ENCODE data around the gene TMEM132D. TPM values are rescaled to one million over a fixed set of nuclear protein-coding genes. Genes with fewer than 3 reads are reported as not detected.

The TMEM132D gene
- total and polyA plus RNA-seq, 3 donors from 2014 or later, result 0.44 to 0.50 (median 0.47) TPM

DNA sequence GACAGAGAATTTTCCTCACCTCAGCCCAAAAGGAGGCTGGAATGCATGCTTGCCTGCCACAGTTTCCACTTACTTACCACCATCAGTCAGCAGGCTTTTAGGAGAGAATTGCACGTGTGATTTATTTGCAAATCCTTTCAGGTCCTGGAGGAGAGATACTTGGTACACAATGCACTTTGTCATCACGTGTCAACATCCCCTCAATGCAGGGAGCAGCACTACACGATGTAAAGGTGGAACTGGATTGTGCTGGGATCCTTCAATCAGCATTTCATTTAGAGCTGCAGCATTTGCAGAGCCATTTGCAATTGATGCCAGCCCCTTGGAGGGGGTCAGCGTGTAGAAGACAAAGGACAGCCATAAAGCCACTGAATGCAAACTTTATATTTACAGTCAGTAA, 832.5 kb downstream of the TMEM132D start:
- TF ChIP-seq, protein P1, sequence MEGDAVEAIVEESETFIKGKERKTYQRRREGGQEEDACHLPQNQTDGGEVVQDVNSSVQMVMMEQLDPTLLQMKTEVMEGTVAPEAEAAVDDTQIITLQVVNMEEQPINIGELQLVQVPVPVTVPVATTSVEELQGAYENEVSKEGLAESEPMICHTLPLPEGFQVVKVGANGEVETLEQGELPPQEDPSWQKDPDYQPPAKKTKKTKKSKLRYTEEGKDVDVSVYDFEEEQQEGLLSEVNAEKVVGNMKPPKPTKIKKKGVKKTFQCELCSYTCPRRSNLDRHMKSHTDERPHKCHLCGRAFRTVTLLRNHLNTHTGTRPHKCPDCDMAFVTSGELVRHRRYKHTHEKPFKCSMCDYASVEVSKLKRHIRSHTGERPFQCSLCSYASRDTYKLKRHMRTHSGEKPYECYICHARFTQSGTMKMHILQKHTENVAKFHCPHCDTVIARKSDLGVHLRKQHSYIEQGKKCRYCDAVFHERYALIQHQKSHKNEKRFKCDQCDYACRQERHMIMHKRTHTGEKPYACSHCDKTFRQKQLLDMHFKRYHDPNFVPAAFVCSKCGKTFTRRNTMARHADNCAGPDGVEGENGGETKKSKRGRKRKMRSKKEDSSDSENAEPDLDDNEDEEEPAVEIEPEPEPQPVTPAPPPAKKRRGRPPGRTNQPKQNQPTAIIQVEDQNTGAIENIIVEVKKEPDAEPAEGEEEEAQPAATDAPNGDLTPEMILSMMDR (IDR thresholded peaks at IDR 0.05), result no peak
- no peak for TF ChIP-seq POLR2A (IDR thresholded peaks at IDR 0.05)
- H3K9me3 ChIP-seq, result no peaks in the 10 kb centered on the region
- H3K36me3 ChIP-seq (ENCODE audit: low read depth, missing control alignments), result no peaks in the 10 kb centered on the region
- no peaks in the 10 kb centered on the region for H3K4me1 ChIP-seq
- no peaks in the 10 kb centered on the region for H3K27me3 ChIP-seq
- DNase-seq, result no peak
- WGBS, 2 donors, result 50 to 51% methylated on average over 4 of the region's 4 CpGs
- no peak overlapping the region for H3K4me3 ChIP-seq
- intact Hi-C loops (cut with DNase I; ENCODE audit: low total_unique reads), result no loop called here
- H3K27ac ChIP-seq, result no peak overlapping the region

GRCh38 chr12:129069886-129070285, 833.9 kb downstream of the TMEM132D start:
- intact Hi-C loops (cut with DNase I; ENCODE audit: low total_unique reads), result no loop called here
- H3K27ac ChIP-seq, result no peak overlapping the region
- DNase-seq, result no peak

DNA sequence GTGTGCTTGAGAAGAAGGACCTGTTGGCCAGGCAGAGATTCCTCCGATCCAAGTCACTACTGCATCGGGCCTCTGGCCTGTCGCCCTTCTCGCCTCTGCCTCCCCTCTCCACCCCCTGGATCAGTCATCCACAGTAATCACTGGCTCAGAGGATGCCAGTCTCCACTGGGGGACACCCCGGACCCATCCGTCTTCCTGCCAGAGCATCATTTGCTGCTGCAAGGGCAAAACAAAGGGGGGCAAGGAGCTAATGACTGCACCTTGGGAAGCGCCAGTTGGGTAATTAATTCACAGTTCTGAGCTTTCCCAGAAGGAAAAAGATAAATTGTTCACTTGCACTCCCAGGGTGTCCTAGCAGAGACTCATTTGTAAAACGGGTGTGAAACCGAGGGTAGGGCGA, 835.1 kb downstream of the TMEM132D start:
- DNase-seq, result no peak
- intact Hi-C loops (cut with DNase I; ENCODE audit: low total_unique reads), result no loop called here
- WGBS, 2 donors, result 69 to 79% methylated on average over 10 of the region's 10 CpGs

More at GRCh38 chr12:129069886-129070285, 833.9 kb downstream of the TMEM132D start:
- 54 to 71% methylated on average over 15 of the region's 15 CpGs for WGBS, 2 donors
- Histone ChIP-seq H3K9me3 (no peaks in the 10 kb centered on the region), H3K36me3 (ENCODE audit: low read depth, missing control alignments) (no peaks in the 10 kb centered on the region), H3K4me3 (no peak overlapping the region), H3K27me3 (no peaks in the 10 kb centered on the region), H3K4me1 (no peaks in the 10 kb centered on the region)
- TF ChIP-seq, protein P1 (IDR thresholded peaks at IDR 0.05), result no peak
- no peak for TF ChIP-seq POLR2A (IDR thresholded peaks at IDR 0.05)

GRCh38 chr12:129067491-129067890, 836.3 kb downstream of the TMEM132D start:
- Histone ChIP-seq H3K4me3 (no peak overlapping the region), H3K9me3 (no peaks in the 10 kb centered on the region), H3K36me3 (ENCODE audit: low read depth, missing control alignments) (no peaks in the 10 kb centered on the region), H3K27me3 (no peaks in the 10 kb centered on the region), H3K4me1 (no peaks in the 10 kb centered on the region), H3K27ac (no peak overlapping the region)
- no peak for DNase-seq
- 13 to 33% methylated on average over 7 to 9 of the region's 9 CpGs for WGBS, 2 donors
- TF ChIP-seq POLR2A (IDR thresholded peaks at IDR 0.05), result no peak
- TF ChIP-seq, protein P1 (IDR thresholded peaks at IDR 0.05), result no peak
- intact Hi-C loops (cut with DNase I; ENCODE audit: low total_unique reads), result no loop called here

More for the DNA sequence above, 835.1 kb downstream of the TMEM132D start:
- Histone ChIP-seq H3K4me3 (no peak overlapping the region), H3K4me1 (no peaks in the 10 kb centered on the region), H3K27me3 (no peaks in the 10 kb centered on the region), H3K27ac (no peak overlapping the region), H3K9me3 (no peaks in the 10 kb centered on the region), H3K36me3 (ENCODE audit: low read depth, missing control alignments) (no peaks in the 10 kb centered on the region)
- TF ChIP-seq POLR2A (IDR thresholded peaks at IDR 0.05), result no peak
- TF ChIP-seq, protein P1 (IDR thresholded peaks at IDR 0.05), result no peak

DNA sequence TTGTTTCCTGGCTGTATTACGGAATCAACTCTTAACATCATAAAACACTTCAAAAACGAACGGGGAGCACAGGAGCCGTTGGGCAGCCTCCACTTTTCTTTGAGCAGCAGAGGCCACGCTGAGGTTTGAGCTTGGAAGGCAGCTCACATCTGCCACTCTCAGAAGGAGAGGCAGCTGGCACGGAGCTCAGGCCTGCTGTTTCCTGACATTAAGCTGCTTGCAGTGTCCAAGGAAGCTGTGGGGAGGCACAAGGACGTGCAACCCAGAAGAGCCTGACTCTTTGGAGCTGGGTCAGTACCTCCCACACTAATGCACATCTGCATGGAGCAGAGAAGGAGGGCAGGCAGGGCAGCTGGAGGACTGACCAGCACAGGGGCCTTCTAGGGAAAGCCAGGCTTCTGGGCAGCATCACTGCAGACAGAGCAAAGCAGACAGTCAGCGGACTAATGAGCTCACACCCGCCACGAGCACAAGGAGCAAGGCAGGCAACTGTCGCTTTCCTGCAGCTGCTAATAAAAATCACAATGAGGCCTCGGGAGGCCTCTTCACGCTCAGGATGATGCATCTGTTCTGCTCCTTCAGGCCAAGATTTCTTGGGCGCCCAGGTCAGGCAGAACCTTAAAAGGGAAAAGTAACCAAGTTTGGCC, 839.5 kb downstream of the TMEM132D start:
- Histone ChIP-seq H3K4me3 (no peak overlapping the region), H3K4me1 (no peaks in the 10 kb centered on the region), H3K27ac (no peak overlapping the region), H3K27me3 (no peaks in the 10 kb centered on the region), H3K9me3 (no peaks in the 10 kb centered on the region), H3K36me3 (ENCODE audit: low read depth, missing control alignments) (no peaks in the 10 kb centered on the region)
- TF ChIP-seq POLR2A (IDR thresholded peaks at IDR 0.05), result no peak
- TF ChIP-seq, protein P1 (IDR thresholded peaks at IDR 0.05), result no peak
- no peak for DNase-seq
- intact Hi-C loops (cut with DNase I; ENCODE audit: low total_unique reads), result no loop called here
- WGBS, 2 donors, result 54 to 68% methylated on average over 13 to 14 of the region's 14 CpGs
